GM12878 (cell line): Measurements from ENCODE around the gene ZNF496. TPM values are rescaled to one million over a fixed set of nuclear protein-coding genes. Genes with fewer than 3 reads are reported as not detected.

Experiments used
- ATAC-seq: fragments of 200-7000 bp; cut with Tn5 transposase; 3 replicates; pipeline ENCODE4 v1.9.1; 2020; ENCODE audit warnings: mild to moderate bottlenecking, moderate library complexity
- BruUV-seq: library from RNA; stranded (reverse); fragments of 400-500 nt; replicated peaks from 2 replicates; lab custom pipeline; 2021; lab: Mats Ljungman, UMichigan
- CTCF ChIA-PET: fragments of 300-600 bp; sonication (Branson Sonifier 250); formaldehyde crosslinking; extraction: SDS; loops from one replicate; lab custom pipeline; 2021; ENCODE audit warnings: inconsistent platforms; lab: Yijun Ruan, JAX
- POLR2A ChIA-PET: fragments of 350-600 bp; formaldehyde crosslinking; extraction: SDS; loops from one replicate; lab custom pipeline; 2021; ENCODE audit warnings: inconsistent platforms; lab: Charles Lee
- RAD21 ChIA-PET: fragments of 300-600 bp; sonication (Branson Sonifier 250); formaldehyde crosslinking; loops from one replicate; lab custom pipeline; 2023; ENCODE audit warnings: antibody characterized with exemption; ENCODE audit not compliant: unreplicated experiment; lab: Charles Lee
- SMC1A ChIA-PET: fragments of 300-600 bp; sonication (Branson Sonifier 250); formaldehyde crosslinking; loops from one replicate; lab custom pipeline; 2023; ENCODE audit not compliant: unreplicated experiment, uncharacterized antibody; lab: Charles Lee
- DNase-seq: peaks from one replicate; pipeline ENCODE4 v3.0.0-alpha.2; 2011; ENCODE audit warnings: low read depth, low spot score
- FAIRE-seq: peaks from 3 replicates; lab custom pipeline; 2011; peaks lifted over from hg19 to GRCh38; lab: Jason Lieb, UNC
- H2AFZ ChIP-seq: 2 replicates; pipeline ENCODE4 v1.6.0; 2011; ENCODE audit warnings: low read depth, low read length, control low read depth; ENCODE audit not compliant: control insufficient read depth
- H3K27ac ChIP-seq: 2 replicates; pipeline ENCODE4 v1.5.1; 2011; ENCODE audit warnings: control low read depth; ENCODE audit not compliant: control insufficient read depth, insufficient read depth
- H3K27me3 ChIP-seq, 2 experiments: replicated peaks in 1 of 2; 2 replicates each; pipeline versions ENCODE4 v1.6.0 to v1.6.1; 2011; ENCODE audit warnings: low read length in 1 of 2; ENCODE audit not compliant: control insufficient read depth in 2 of 2, insufficient read depth in 2 of 2
- H3K36me3 ChIP-seq, 2 experiments: 2 replicates each; pipeline ENCODE4 v1.5.1; 2011; ENCODE audit warnings: low read length in 1 of 2; ENCODE audit not compliant: control insufficient read depth in 2 of 2, insufficient read depth in 2 of 2
- H3K4me1 ChIP-seq: 2 replicates; pipeline ENCODE4 v1.6.1; 2011; ENCODE audit warnings: mild to moderate bottlenecking, low read length, moderate library complexity, mixed read lengths; ENCODE audit not compliant: control insufficient read depth, insufficient read depth
- H3K4me2 ChIP-seq: 2 replicates; pipeline ENCODE4 v1.6.0; 2011; ENCODE audit warnings: control low read depth; ENCODE audit not compliant: control insufficient read depth, insufficient read depth
- H3K4me3 ChIP-seq: fragments of 200-600 bp; sonication (generic); 2 replicates; pipeline ENCODE4 v1.5.1; 2016
- H3K79me2 ChIP-seq: 2 replicates; pipeline ENCODE4 v1.6.0; 2011; ENCODE audit warnings: low read length; ENCODE audit not compliant: control insufficient read depth, insufficient read depth
- H3K9ac ChIP-seq: 2 replicates; pipeline ENCODE4 v1.8.0; 2011; ENCODE audit warnings: low read length, control low read depth, mixed read lengths; ENCODE audit not compliant: control insufficient read depth, insufficient read depth
- H3K9me3 ChIP-seq: replicated peaks from 3 replicates; pipeline ENCODE4 v1.5.1; 2011; ENCODE audit warnings: mild to moderate bottlenecking, low read length; ENCODE audit not compliant: control insufficient read depth, insufficient read depth
- H4K20me1 ChIP-seq: 2 replicates; pipeline ENCODE4 v1.6.0; 2011; ENCODE audit not compliant: control insufficient read depth, insufficient read depth
- CHD1 ChIP-seq: IDR thresholded peaks from 2 replicates; pipeline ENCODE4 v1.6.1; 2012; ENCODE audit warnings: low read depth, low read length, improper control_type of control experiment
- CHD2 ChIP-seq: IDR thresholded peaks from 2 replicates; pipeline ENCODE4 v1.6.1; 2011; ENCODE audit warnings: low read depth, low read length, improper control_type of control experiment, borderline replicate concordance
- CREM ChIP-seq: IDR thresholded peaks from 2 replicates; pipeline ENCODE4 v1.6.1; 2014; ENCODE audit warnings: antibody characterized with exemption, low read depth
- FOXM1 ChIP-seq: IDR thresholded peaks from 2 replicates; pipeline ENCODE4 v1.6.1; 2012; ENCODE audit warnings: low read depth, mild to moderate bottlenecking, inconsistent platforms, low read length, moderate library complexity
- MXI1 ChIP-seq: fragments of 150-350 bp; IDR thresholded peaks from 2 replicates; pipeline ENCODE4 v1.6.1; 2011; ENCODE audit warnings: low read depth, mild to moderate bottlenecking, inconsistent platforms, low read length, improper control_type of control experiment
- NR2C1 ChIP-seq: fragments of 450-650 bp; IDR thresholded peaks from 2 replicates; pipeline ENCODE4 v1.6.1; 2017; ENCODE audit warnings: antibody characterized with exemption, mild to moderate bottlenecking, moderate library complexity
- REST ChIP-seq: IDR thresholded peaks from 2 replicates; pipeline ENCODE4 v1.6.1; 2012; ENCODE audit warnings: mild to moderate bottlenecking, low read depth, low read length
- SMARCA5 ChIP-seq: fragments of 450-650 bp; IDR thresholded peaks from 2 replicates; pipeline ENCODE4 v1.6.1; 2017; ENCODE audit warnings: mild to moderate bottlenecking
- SREBF2 ChIP-seq: IDR thresholded peaks from 2 replicates; pipeline ENCODE4 v1.6.1; 2012; ENCODE audit warnings: mild to moderate bottlenecking, low read length
- ZBTB33 ChIP-seq: fragments of 450-650 bp; IDR thresholded peaks from 2 replicates; pipeline ENCODE4 v1.6.1; 2017; ENCODE audit warnings: mild to moderate bottlenecking
- ZNF687 ChIP-seq: fragments of 450-650 bp; IDR thresholded peaks from 2 replicates; pipeline ENCODE4 v1.6.1; 2017; ENCODE audit warnings: mild to moderate bottlenecking, moderate library complexity
- WGBS: methylation state at CpG from one replicate; pipeline ENCODE4 v1.1.6; 2016; ENCODE audit warnings: low lambda C conversion rate; ENCODE audit not compliant: insufficient replicate concordance, insufficient coverage; ENCODE audit errors: missing lambda C conversion rate; 5-methylcytosine and 5-hydroxymethylcytosine counted together
- in situ Hi-C: fragments of 300-500 bp; cut with MboI; formaldehyde crosslinking; loops from 9 replicates; pipeline ENCODE4 v1.14.3; 2018; ENCODE audit warnings: mixed read lengths
- intact Hi-C: fragments of 100-400 bp; cut with micrococcal nuclease; formaldehyde crosslinking; loops from one replicate; pipeline ENCODE4 v1.14.2; 2022; ENCODE audit not compliant: unreplicated experiment
- polyA plus RNA-seq, 11 experiments: library from polyadenylated mRNA; depleted of rRNA in 4 of 11; unstranded in 6 of 11; stranded (reverse) in 5 of 11; fragments of >200 nt; fragmentation: Nextera tagmentation in 4 of 11; fragmentation: Illumina TruSeq in 1 of 11; extraction: Ambion mirVana in 4 of 11; extraction: Trizol in 1 of 11; gene quantifications; 1 replicate in 1 of 11; 2 replicates in 10 of 11; pipeline versions ENCODE4 v1.2.1 to v1.2.3, GENCODE V29; 2011 to 2016; ENCODE audit warnings: inconsistent platforms in 2 of 11, missing spikeins in 2 of 11, low read depth in 1 of 11
- total RNA-seq, 4 experiments: library from RNA; depleted of rRNA in 3 of 4; stranded (reverse); fragments of >200 nt in 3 of 4; fragmentation: Illumina TruSeq in 1 of 4; extraction: Trizol in 1 of 4; gene quantifications; 2 replicates each; pipeline versions ENCODE4 v1.2.1 to v1.2.3, GENCODE V29; 2013 to 2021
- TF ChIP-seq, protein P1 (sequence below): IDR thresholded peaks from 2 replicates; pipeline ENCODE4 v1.6.1; 2011; ENCODE audit warnings: low read depth, low read length, improper control_type of control experiment, borderline replicate concordance
- TF ChIP-seq, protein P2 (sequence below): IDR thresholded peaks from 2 replicates; pipeline ENCODE4 v1.6.1; 2012; ENCODE audit warnings: low read depth, low read length, improper control_type of control experiment

ZNF496 gene
- total and polyA plus RNA-seq, 10 of the 15 experiments (the other 5 are each of a cell fraction or from before 2014, with no cell fraction given), result 1.6 to 26.4 (median 12.5) TPM

GRCh38 chr1:247337250-247337746 lies 5.6 kb upstream of the ZNF496 start:
- no peak overlapping the region for H3K4me3 ChIP-seq
- no peak overlapping the region for H2AFZ ChIP-seq
- no TSS peak for BruUV-seq
- no peak overlapping the region for H3K27ac ChIP-seq
- ChIA-PET POLR2A (no interaction called here), SMC1A (no interaction called here), CTCF (interaction anchor here (0.7 kb wide), 1 partner anchor 35 kb away, joined by 3 read pairs; no protein-coding TSS in a partner anchor), RAD21 (no interaction called here)
- DNase-seq, result no peak
- no peaks in the 10 kb centered on the region for H4K20me1 ChIP-seq
- H3K79me2 ChIP-seq, result peaks cover 9% of the 10 kb centered on the region
- FAIRE-seq, result no peak
- in situ Hi-C loops, result no loop called here
- H3K9me3 ChIP-seq, result no peaks in the 10 kb centered on the region
- intact Hi-C loops, result no loop called here
- 85% methylated on average over 10 of the region's 10 CpGs for WGBS
- no peak for ATAC-seq
- H3K9ac ChIP-seq, result no peak overlapping the region
- H3K36me3 ChIP-seq, result peaks cover 0 to 6% of the 10 kb centered on the region in 2 experiments; a peak in 1 of 4 replicates
- no peaks in the 10 kb centered on the region for H3K27me3 ChIP-seq
- H3K4me1 ChIP-seq, result peaks cover 12% of the 10 kb centered on the region
- no peak overlapping the region for H3K4me2 ChIP-seq
- TF ChIP-seq CHD2 (no peak), SREBF2 (no peak), ZBTB33 (no peak), FOXM1 (no peak), REST (no peak), NR2C1 (no peak), SMARCA5 (no peak), CREM (no peak), ZNF687 (no peak), CHD1 (no peak), MXI1 (no peak)
- TF ChIP-seq, protein P1, sequence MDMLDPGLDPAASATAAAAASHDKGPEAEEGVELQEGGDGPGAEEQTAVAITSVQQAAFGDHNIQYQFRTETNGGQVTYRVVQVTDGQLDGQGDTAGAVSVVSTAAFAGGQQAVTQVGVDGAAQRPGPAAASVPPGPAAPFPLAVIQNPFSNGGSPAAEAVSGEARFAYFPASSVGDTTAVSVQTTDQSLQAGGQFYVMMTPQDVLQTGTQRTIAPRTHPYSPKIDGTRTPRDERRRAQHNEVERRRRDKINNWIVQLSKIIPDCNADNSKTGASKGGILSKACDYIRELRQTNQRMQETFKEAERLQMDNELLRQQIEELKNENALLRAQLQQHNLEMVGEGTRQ, result no peak
- TF ChIP-seq, protein P2, sequence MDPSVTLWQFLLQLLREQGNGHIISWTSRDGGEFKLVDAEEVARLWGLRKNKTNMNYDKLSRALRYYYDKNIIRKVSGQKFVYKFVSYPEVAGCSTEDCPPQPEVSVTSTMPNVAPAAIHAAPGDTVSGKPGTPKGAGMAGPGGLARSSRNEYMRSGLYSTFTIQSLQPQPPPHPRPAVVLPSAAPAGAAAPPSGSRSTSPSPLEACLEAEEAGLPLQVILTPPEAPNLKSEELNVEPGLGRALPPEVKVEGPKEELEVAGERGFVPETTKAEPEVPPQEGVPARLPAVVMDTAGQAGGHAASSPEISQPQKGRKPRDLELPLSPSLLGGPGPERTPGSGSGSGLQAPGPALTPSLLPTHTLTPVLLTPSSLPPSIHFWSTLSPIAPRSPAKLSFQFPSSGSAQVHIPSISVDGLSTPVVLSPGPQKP, result no peak
